IPS-18c (cell line): ENCODE results near the gene COL19A1.

Experiments
- H3K4me3 ChIP-seq: 2 replicates; pipeline ENCODE4 v1.7.0; 2013; ENCODE audit warnings: low read depth, mild to moderate bottlenecking, low read length, moderate library complexity; ENCODE audit not compliant: insufficient read depth
- H3K9me3 ChIP-seq: one replicate; pipeline ENCODE4 v1.6.1; 2013; ENCODE audit warnings: mild to moderate bottlenecking, low read length, moderate library complexity; ENCODE audit not compliant: control insufficient read depth, insufficient read depth

The COL19A1 gene

DNA sequence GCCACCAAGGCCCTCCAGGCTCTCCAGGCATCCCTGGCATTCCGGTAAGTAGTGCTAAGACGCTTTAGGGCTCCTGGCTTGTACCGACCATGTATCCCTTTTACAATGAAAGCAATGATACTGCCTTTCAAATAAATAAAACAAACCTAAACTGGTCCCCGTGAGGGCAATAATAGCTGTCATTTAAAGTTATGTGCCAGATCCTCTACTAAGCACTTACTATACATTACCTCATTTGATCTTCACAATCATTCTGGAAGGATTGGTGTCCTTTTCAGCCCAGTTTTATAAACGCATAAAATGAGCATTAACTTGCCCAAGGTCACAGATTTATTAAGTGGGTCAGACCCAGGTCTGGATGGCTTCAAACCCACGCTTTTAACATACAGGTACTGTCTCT lies 321.8 kb downstream of the COL19A1 start:
- Histone ChIP-seq H3K9me3 (no peaks in the 10 kb centered on the region), H3K4me3 (no peak overlapping the region)

DNA sequence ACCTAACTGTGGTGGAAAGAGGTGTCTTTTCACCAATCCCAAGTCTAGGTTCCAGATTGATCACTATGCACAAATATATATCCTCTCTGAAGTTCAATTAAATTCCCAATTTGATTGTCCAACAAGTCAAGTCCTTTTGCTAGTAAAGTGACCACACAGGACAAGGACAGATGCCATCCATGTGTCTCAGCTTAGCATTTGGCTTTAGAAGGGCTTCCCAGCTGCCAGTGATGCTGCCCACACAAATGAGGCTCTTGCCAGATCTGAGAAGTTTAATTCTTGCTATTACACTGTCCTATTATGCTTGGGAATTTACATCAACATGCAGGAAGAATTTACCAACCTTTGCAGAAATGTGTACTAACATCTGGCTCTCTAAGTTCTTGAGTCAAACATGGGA lies 328.1 kb downstream of the COL19A1 start:
- no peaks in the 10 kb centered on the region for H3K9me3 ChIP-seq
- no peak overlapping the region for H3K4me3 ChIP-seq

DNA sequence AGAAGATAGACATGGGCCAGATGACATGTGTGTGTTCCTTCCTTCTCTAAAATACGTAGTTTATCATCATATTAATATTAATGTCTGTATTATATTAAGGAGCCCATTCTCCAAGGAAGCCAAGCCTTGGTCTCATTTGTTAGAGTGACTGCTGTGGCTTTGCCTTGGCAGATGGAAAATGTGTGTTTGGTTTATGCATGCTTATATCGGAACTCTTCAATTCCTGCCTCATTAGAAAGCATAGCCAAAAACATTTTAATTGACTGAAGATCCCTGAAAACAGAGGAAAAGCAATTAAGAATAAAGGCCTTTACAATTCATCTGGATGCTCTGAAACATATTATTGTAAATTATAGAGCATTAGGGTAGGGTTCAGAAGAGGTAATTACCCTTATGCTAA lies 330.2 kb downstream of the COL19A1 start:
- Histone ChIP-seq H3K9me3 (no peaks in the 10 kb centered on the region), H3K4me3 (no peak overlapping the region)

DNA sequence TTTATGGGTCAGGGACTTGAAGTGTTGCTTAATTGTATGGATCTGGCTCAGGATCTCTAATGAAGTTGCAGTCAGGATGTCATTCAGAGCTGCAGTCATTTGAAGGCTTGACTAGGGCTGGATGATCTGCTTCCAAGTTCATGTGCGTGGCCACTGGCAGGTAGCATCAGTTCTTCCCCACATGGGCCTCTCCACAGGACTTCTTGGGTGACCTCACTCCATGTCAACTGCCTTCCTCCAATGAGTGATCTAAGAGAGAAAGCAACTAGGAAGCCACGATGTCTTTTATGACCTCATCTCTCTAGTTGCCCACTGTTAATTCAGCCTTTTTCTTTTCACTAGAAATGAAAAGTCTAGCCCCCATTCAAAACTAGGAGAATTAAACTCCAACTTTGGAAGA lies 332.4 kb downstream of the COL19A1 start:
- H3K4me3 ChIP-seq, result no peak overlapping the region
- H3K9me3 ChIP-seq, result no peaks in the 10 kb centered on the region

DNA sequence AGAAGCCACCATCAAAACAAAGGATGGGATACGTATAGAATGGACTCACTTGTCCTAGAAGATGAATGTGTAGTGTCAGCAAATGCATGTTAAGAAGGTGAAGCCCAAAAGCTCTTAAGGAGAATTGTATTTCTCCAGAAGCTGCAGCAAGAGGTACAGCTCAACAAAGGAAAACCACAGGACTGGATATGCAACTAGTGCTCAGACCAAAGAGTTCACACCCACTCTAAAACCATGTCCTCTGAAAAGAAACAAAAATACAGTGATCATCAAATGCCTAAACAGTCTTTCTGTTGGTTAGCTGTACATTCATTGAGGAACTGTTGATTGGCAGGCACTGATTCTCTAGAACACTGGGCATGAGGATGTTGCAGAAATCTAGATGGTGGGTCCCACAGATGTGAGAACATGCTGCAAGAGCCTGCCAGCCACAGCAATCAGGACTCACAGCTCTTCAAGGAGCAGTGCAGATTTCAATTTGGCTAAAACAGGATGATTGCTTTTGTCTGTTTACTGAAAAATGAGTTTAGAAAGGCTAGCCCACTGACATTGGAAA lies 342.0 kb downstream of the COL19A1 start:
- Histone ChIP-seq H3K4me3 (no peak overlapping the region), H3K9me3 (no peaks in the 10 kb centered on the region)

DNA sequence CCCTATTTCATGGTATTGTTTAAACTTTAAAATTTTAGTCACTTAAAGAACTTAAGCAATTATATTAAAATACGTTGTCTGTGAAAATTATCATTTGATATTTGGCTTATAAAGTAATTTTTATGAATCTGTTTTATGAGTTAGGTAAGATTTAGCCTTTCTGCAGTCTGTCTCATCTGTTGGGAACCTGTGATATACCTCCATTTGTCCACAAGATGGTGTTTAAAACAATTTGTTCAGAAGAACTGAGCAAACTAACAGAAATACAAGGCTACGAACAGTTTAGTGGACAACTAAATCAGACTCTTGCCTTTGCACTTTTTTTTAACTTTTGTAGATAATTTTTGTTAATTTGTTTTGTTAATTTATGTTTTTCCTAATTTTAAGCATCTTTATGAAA lies 344.1 kb downstream of the COL19A1 start:
- no peak overlapping the region for H3K4me3 ChIP-seq
- no peaks in the 10 kb centered on the region for H3K9me3 ChIP-seq

DNA sequence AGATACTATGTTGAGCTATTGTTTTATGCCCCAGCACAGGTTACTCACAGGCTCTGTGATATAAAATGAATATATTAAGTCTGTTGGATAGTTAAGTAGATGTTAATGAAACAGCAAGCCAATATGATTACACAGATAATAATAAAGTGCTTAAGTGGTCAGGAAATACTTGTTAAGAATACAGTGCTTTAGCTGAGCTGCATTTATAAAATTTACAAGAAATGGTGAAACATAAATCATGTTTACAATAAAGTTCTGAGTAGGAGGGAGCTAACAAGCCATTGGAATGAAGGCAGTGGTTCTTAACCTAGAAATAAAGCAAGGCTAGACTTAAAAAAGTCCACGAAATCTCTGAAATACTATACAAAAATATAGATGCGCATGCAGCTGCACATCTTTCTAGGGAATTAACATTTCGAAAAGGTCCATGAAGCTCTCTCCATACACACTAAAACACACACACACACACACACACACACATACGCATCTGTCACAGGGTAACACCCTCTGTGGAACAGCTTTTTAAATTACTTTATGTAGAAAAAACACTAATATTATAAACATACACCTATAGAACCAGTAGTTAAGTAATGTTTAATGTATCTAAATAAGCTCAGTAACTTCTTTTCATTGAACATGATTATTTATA lies 349.2 kb downstream of the COL19A1 start:
- Histone ChIP-seq H3K9me3 (no peaks in the 10 kb centered on the region), H3K4me3 (no peak overlapping the region)

DNA sequence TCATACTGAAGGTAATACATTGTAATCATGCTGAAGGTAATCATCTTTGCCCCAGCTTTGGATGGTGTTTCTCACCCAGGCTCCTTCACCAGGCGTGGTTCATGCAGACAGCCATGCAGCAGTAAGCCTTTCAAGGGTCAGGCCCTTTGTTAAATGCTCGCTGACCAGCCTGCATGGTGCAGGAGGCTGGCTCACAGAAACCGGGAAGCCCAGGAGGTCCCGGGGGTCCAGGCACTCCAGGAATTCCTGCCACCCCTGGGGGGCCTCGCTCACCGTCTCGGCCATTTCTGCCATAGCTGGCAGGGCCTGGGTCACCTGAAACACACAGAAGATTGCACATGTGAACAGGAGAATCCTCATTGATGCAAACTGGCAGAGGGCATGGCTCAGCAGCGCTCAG lies 350.4 kb downstream of the COL19A1 start:
- H3K9me3 ChIP-seq, result no peaks in the 10 kb centered on the region
- no peak overlapping the region for H3K4me3 ChIP-seq

DNA sequence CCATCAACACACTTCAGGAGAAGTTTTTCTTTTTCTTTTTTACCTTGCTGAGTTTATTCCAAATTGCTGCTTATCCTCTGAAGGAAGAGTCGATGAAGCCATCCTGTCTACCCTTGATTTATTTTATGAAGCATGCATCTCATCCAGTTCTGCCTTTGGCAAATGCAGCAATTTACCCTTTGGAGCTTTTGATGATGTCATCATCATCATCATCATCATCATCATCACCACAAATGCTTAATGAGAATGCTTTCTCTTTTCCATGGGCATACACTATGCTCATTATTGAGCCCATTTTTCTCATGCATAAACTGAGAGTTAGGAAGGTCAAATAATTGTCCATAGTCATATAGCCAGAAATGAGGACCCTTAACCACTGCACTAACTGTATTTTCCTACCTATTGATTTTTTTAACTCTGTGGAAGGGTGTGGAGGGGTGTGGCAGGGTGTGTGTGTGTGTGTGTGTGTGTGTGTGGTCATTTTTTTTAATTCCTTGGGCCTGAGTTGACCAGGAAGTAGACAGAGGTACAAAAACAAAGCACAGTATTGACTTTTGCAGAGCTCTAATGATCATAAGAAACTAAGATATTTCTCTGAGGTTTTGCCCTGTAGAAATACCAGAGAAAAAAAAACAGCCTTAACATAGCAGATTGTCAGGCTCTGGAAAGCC lies 353.7 kb downstream of the COL19A1 start:
- Histone ChIP-seq H3K9me3 (no peaks in the 10 kb centered on the region), H3K4me3 (no peak overlapping the region)

DNA sequence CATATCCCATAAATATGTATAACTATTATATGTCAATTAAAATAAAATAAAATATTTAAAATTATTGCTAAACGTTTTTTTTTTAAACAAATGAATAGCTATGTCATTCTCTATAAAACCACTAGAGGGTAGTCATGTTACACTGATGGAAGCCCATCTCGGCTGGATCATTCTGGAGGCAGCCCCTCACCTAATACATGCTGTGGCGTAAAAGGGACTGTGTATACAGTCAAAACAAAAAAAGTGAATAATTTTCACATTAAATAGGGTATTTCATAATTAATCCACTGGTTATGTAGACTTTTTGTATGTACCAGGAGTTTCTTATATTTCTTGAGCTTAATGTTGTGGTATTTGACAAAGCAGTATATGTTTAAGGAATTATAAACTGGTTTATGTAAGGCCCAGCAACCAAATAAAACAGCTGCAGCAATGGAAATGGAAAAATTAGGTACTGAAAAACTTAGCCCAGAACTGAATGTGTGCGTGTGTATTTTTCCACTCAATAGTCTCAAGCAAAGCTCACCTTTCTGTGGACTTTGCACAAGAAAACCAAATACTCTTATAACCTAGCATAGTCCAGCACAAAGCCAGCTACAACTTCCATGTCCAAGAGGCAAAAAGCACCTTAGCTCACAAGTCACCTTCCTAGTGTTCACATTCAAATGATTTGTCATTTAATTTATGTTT lies 354.8 kb downstream of the COL19A1 start:
- Histone ChIP-seq H3K4me3 (no peak overlapping the region), H3K9me3 (no peaks in the 10 kb centered on the region)

DNA sequence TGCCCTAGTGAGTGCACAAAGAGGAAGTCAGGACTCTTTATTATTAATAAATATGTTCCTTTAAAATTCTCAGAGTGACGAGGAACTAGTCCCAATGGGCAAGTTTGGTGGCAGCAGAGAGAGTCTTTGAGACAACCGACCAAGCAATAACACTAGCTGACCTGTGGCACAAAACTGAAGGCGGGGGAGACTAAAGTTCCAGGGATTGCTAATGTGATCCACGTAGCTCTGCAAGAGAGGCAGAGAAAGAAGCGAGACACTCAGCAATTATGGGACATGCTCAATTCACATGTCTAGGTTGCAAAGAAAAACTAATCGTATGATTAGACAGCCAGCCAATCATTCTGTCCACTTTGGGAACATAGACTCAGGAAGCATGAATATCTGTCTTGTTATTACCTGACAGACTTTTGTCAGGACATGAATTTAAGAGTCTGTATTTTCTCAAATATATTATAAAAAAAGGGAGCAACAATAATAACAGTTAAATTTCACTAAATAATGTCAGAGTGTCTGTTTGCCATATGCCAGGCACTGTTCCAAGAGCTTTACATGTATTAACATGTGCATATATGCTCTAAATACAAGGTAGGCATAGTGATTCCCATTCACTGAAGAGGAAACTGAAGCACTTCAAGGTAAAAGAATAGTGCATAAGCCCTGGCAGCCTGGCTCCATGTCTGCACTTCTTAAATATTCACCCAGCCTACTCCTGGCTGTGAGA lies 355.5 kb downstream of the COL19A1 start:
- Histone ChIP-seq H3K9me3 (no peaks in the 10 kb centered on the region), H3K4me3 (no peak overlapping the region)

DNA sequence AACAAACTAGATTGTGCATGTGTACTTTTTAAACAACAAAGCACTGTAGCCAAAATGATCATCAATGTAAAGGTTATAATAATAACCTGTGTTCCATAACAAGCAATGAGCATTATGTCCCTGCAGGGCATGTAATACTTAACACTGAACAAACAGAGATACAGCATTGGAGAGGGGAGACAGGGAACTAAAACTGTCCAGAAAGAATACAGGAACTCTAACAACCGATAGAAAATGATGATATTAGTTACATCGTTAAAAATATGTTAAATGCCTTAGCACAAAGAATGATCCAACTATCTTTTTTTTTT lies 356.0 kb downstream of the COL19A1 start:
- no peaks in the 10 kb centered on the region for H3K9me3 ChIP-seq

DNA sequence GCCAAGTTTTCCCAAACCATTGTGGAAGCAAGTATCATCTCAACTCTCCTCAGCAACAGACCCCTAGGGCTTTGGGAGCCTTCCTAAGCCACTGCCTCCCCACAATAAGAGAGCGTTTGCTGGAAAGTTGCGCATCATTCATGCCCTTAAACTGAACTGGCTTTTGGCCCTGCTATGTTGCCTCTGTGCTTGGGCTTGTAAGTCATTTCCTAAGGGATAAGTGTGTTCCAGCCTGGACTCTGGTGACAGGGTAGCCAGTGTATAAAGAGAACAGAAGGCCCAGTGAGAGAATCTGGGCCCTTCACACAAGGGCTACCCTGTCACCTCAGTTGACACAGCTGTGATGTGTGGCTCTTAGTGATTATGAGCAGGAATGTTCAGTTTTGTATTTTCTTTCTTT lies 358.7 kb downstream of the COL19A1 start:
- Histone ChIP-seq H3K9me3 (no peaks in the 10 kb centered on the region), H3K4me3 (no peak overlapping the region)

More for the DNA sequence above, 356.0 kb downstream of the COL19A1 start:
- H3K4me3 ChIP-seq, result no peak overlapping the region

DNA sequence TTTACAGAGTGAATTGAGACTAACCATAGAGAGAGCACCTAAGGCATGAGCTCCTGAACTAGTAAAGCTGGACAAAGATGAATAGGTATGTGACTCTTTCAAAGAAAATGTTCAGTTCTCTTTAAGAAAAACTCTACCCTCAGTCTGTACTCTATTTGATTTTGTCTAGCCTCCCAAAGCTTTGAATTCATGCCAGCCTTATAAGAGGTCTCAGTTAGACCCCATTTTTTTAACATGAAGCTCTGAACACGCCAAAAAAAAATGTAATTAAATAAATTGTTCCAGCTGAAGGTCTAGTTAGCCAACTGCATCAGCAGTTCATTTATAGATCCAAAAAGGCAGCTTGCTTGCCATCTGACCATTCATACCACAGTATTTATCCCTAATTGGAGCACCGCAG lies 365.0 kb downstream of the COL19A1 start:
- Histone ChIP-seq H3K9me3 (no peaks in the 10 kb centered on the region), H3K4me3 (no peak overlapping the region)

DNA sequence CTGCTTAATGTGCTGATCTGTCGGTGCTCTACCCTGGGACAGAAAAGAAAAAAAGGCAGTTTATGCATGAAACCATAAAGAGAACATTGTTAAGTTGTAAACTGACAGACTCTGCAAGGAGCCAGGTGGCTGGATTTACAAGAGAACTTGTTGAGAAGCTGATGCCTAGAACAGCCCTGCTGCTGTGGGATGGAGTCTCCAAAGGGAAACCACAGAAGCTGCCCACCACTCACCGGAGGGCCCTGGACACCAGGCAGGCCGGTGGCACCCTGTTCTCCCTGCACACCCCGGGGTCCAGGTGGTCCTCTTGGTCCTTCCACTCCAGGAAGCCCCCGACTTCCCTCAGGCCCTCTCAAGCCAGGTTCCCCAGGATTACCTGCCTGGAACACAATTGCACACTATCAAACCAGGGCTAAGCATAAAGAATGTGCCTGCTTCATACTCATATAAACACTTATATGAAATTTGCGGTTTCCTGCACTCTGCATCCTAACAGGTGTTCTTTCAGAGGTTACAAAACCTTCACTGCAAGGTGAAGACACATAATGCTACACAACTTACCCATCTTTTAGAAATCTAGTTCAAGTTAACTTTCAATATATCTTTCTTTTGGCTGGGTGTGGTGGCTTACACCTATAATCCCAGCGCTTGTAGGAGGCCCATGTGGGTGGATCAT lies 368.3 kb downstream of the COL19A1 start:
- Histone ChIP-seq H3K4me3 (no peak overlapping the region), H3K9me3 (no peaks in the 10 kb centered on the region)

DNA sequence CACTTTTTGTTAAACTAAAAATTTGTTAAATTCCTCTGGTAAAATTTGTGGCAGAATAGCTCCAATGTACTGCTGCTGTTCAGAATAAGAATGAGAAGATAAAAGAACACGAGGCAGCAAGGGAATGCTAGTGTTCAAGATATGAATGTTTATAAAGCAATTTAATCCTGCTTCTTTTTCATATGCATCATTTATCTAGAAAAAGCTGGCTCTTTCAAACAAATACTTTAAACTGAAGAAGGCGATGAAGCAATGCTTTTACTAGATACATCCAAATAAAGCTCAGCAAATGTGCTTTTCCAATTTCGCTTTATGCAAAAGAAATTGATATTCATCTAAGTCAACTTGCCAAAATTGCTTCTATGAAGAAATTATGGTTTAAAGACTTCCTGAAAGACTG lies 370.0 kb downstream of the COL19A1 start:
- no peaks in the 10 kb centered on the region for H3K9me3 ChIP-seq
- no peak overlapping the region for H3K4me3 ChIP-seq

DNA sequence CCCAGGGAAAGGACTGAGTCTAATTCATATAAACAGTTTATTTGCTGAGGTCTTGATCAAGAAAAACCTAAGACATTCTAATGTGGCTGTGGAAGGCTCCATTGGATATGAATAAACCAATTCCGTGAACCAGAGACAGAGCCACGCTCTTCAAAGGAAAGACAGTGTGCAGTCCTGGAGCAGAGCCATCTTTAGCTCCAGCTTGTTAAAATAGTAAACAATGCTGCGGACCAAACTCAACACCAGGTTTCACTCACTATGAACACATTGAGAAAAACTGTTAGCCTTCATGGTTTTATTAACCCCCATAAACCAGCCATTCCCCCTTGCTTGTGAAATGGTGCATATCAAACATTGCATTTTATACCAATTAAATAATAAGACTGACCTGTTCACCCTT lies 374.7 kb downstream of the COL19A1 start:
- H3K4me3 ChIP-seq, result no peak overlapping the region
- no peaks in the 10 kb centered on the region for H3K9me3 ChIP-seq
